Upper lobe of right lung (tissue), 1 donor: Measurements from ENCODE around the gene PAQR5. TPM values are rescaled to one million over a fixed set of nuclear protein-coding genes. Genes with fewer than 3 reads are reported as not detected.

ENCODE experiments used
- ATAC-seq: fragments of 200-7000 bp; cut with Tn5 transposase; one replicate; pipeline ENCODE4 v1.9.1; 2020; ENCODE audit warnings: mild to moderate bottlenecking, moderate library complexity
- DNase-seq: peaks from one replicate; pipeline ENCODE4 v3.0.0-alpha.2; 2020
- H3K27ac ChIP-seq: fragments of 200-600 bp; one replicate; pipeline ENCODE4 v1.8.0; 2022
- H3K27me3 ChIP-seq: fragments of 200-600 bp; one replicate; pipeline ENCODE4 v1.8.0; 2022; ENCODE audit warnings: mild to moderate bottlenecking
- H3K36me3 ChIP-seq: fragments of 200-600 bp; one replicate; pipeline ENCODE4 v1.8.0; 2022
- H3K4me1 ChIP-seq: fragments of 200-600 bp; one replicate; pipeline ENCODE4 v1.8.0; 2022
- H3K4me3 ChIP-seq: fragments of 200-600 bp; one replicate; pipeline ENCODE4 v1.8.0; 2022; ENCODE audit warnings: mild to moderate bottlenecking
- H3K9me3 ChIP-seq: fragments of 200-600 bp; one replicate; pipeline ENCODE4 v1.8.0; 2022
- CTCF ChIP-seq: fragments of 200-600 bp; IDR thresholded peaks from one replicate; pipeline ENCODE4 v1.8.0; 2022; ENCODE audit warnings: antibody characterized with exemption
- intact Hi-C: fragments of 100-400 bp; cut with DNase I; formaldehyde crosslinking; loops from one replicate; pipeline ENCODE4 v1.11.0; 2022
- total RNA-seq: library from RNA; stranded (reverse); fragmentation: NEBNext Ultra II Directional; extraction: Animal tissue kit (Norgen Biotek cat#: 25700); gene quantifications from one replicate; pipeline ENCODE4 v1.2.1, GENCODE V29; 2021
- donor health status: DM: no; HTN: yes; CAD: no; lungs with severe emphysema.

PAQR5 gene
- total RNA-seq, 1 donor from 2014 or later, result 37.9 TPM

- no peak for TF ChIP-seq CTCF
- Histone ChIP-seq H3K9me3 (no peaks in the 10 kb centered on the region), H3K4me1 (peaks cover 13% of the 10 kb centered on the region), H3K27me3 (no peaks in the 10 kb centered on the region), H3K4me3 (no peak overlapping the region), H3K27ac (no peak overlapping the region), H3K36me3 (no peaks in the 10 kb centered on the region)
- ATAC-seq, result no peak
- no peak for DNase-seq
- intact Hi-C loops, result no loop called here
Measured at GRCh38 chr15:69302929-69303328, 4.2 kb downstream of the PAQR5 start.

- intact Hi-C loops, result no loop called here
- ATAC-seq, result no peak
- Histone ChIP-seq H3K4me1 (peaks cover 13% of the 10 kb centered on the region), H3K27ac (no peak overlapping the region), H3K4me3 (no peak overlapping the region), H3K9me3 (no peaks in the 10 kb centered on the region), H3K27me3 (no peaks in the 10 kb centered on the region), H3K36me3 (no peaks in the 10 kb centered on the region)
- DNase-seq, result peak; percentile 43
- peak; percentile 15 for TF ChIP-seq CTCF
Measured at GRCh38 chr15:69303337-69304181, 4.8 kb downstream of the PAQR5 start.

- peak; percentile 36 for ATAC-seq
- H3K9me3 ChIP-seq, result no peaks in the 10 kb centered on the region
- peaks cover 13% of the 10 kb centered on the region for H3K4me1 ChIP-seq
- no peaks in the 10 kb centered on the region for H3K27me3 ChIP-seq
- H3K36me3 ChIP-seq, result no peaks in the 10 kb centered on the region
- peak; percentile 51 for DNase-seq
- no peak overlapping the region for H3K4me3 ChIP-seq
- TF ChIP-seq CTCF, result no peak
- intact Hi-C loops, result no loop called here
- no peak overlapping the region for H3K27ac ChIP-seq
Measured at GRCh38 chr15:69304182-69304545, 5.5 kb downstream of the PAQR5 start.

GRCh38 chr15:69305204-69305931 is 6.7 kb downstream of the PAQR5 start:
- no peaks in the 10 kb centered on the region for H3K9me3 ChIP-seq
- H3K27ac ChIP-seq, result peak overlapping the region; percentile 42
- H3K4me3 ChIP-seq, result no peak overlapping the region
- ATAC-seq (peak; percentile 87), DNase-seq (peak; percentile 81)
- H3K4me1 ChIP-seq, result peaks cover 10% of the 10 kb centered on the region
- H3K27me3 ChIP-seq, result no peaks in the 10 kb centered on the region
- no peak for TF ChIP-seq CTCF
- intact Hi-C loops, result no loop called here
- H3K36me3 ChIP-seq, result no peaks in the 10 kb centered on the region

GRCh38 chr15:69305933-69306568 is 7.3 kb downstream of the PAQR5 start:
- TF ChIP-seq CTCF, result no peak
- Histone ChIP-seq H3K27me3 (no peaks in the 10 kb centered on the region), H3K27ac (peak overlapping the region; percentile 42), H3K36me3 (no peaks in the 10 kb centered on the region), H3K4me3 (no peak overlapping the region), H3K9me3 (no peaks in the 10 kb centered on the region), H3K4me1 (peaks cover 10% of the 10 kb centered on the region)
- DNase-seq (peak; percentile 32), ATAC-seq (no peak)
- intact Hi-C loops, result no loop called here
